B cell (primary cell): Measurements from ENCODE around the gene GAREM1. TPM values are rescaled to one million over a fixed set of nuclear protein-coding genes. Genes with fewer than 3 reads are reported as not detected.

Experiments
- ATAC-seq: fragments of 200-7000 bp; cut with Tn5 transposase; one replicate; pipeline ENCODE4 v1.10.0; 2021; ENCODE audit warnings: low read depth, mild to moderate bottlenecking, moderate number of reproducible peaks, moderate library complexity
- CTCF ChIA-PET: fragments of 350-600 bp; sonication (Branson Sonifier 250); formaldehyde crosslinking; loops from one replicate; lab custom pipeline; 2021; ENCODE audit warnings: antibody characterized with exemption, inconsistent platforms; lab: Charles Lee
- POLR2A ChIA-PET: fragments of 350-600 bp; sonication (Branson Sonifier 250); formaldehyde crosslinking; loops from one replicate; lab custom pipeline; 2021; ENCODE audit warnings: antibody characterized with exemption; lab: Charles Lee
- DNase-seq: peaks from one replicate; pipeline ENCODE4 v3.0.0; 2013
- H2AFZ ChIP-seq: 2 replicates; pipeline ENCODE4 v1.6.1; 2012; ENCODE audit warnings: mild to moderate bottlenecking, low read depth, low read length; ENCODE audit not compliant: insufficient read depth, poor library complexity, severe bottlenecking
- H3K27ac ChIP-seq, 2 donors: 1 replicate in 1 of 2; 2 replicates in 1 of 2; pipeline ENCODE4 v1.5.1; 2012 to 2013; ENCODE audit warnings: low read length in 2 of 2, mild to moderate bottlenecking in 2 of 2, moderate library complexity in 1 of 2
- H3K27me3 ChIP-seq, 4 experiments: fragments of 200-600 bp in 1 of 4; sonication (generic) in 1 of 4; replicated peaks in 1 of 4; 1 replicate in 2 of 4; 2 replicates in 2 of 4; pipeline versions ENCODE4 v1.6.1 to v1.7.0; 2013 to 2016; ENCODE audit warnings: low read length in 3 of 4, mild to moderate bottlenecking in 2 of 4, mixed read lengths in 1 of 4, moderate library complexity in 1 of 4; ENCODE audit not compliant: insufficient read depth in 4 of 4, control insufficient read depth in 3 of 4; ENCODE audit errors: control extremely low read depth in 1 of 4
- H3K36me3 ChIP-seq, 2 experiments: replicated peaks in 1 of 2; 1 replicate in 1 of 2; 2 replicates in 1 of 2; pipeline versions ENCODE4 v1.6.1 to v1.7.1; 2013; ENCODE audit warnings: low read length in 1 of 2; ENCODE audit not compliant: insufficient read depth in 2 of 2, control insufficient read depth in 1 of 2; ENCODE audit errors: control extremely low read depth in 1 of 2, extremely low read depth in 1 of 2
- H3K4me1 ChIP-seq, 2 donors: fragments of 200-600 bp in 1 of 2; sonication (generic) in 1 of 2; 1 replicate in 1 of 2; 2 replicates in 1 of 2; pipeline versions ENCODE4 v1.5.1 to v1.6.1; 2013 to 2017; ENCODE audit warnings: low read length in 2 of 2; ENCODE audit not compliant: control insufficient read depth in 2 of 2, insufficient read depth in 2 of 2
- H3K4me2 ChIP-seq: replicated peaks from 2 replicates; pipeline ENCODE3; 2012; ENCODE audit warnings: mild to moderate bottlenecking, low read depth, low read length; ENCODE audit not compliant: poor library complexity, severe bottlenecking
- H3K4me3 ChIP-seq, 5 experiments: fragments of 200-600 bp in 1 of 5; sonication (generic) in 1 of 5; 1 replicate in 3 of 5; 2 replicates in 2 of 5; pipeline versions ENCODE4 v1.5.1 to v1.7.0; 2011 to 2016; ENCODE audit warnings: low read length in 4 of 5, mild to moderate bottlenecking in 4 of 5, low read depth in 2 of 5, control low read depth in 1 of 5, moderate library complexity in 1 of 5; ENCODE audit not compliant: insufficient read depth in 1 of 5; ENCODE audit errors: control extremely low read depth in 1 of 5, extremely low read depth in 1 of 5
- H3K79me2 ChIP-seq: fragments of 200-600 bp; sonication (generic); one replicate; pipeline ENCODE4 v1.6.0; 2016; ENCODE audit warnings: low read length; ENCODE audit not compliant: control insufficient read depth, insufficient read depth
- H3K9ac ChIP-seq: fragments of 200-600 bp; sonication (generic); 2 replicates; pipeline ENCODE4 v1.6.1; 2017; ENCODE audit warnings: mild to moderate bottlenecking, low read length, moderate library complexity
- H3K9me3 ChIP-seq, 3 donors: one replicate each; pipeline versions ENCODE4 v1.6.1 to v1.7.1; 2013; ENCODE audit warnings: low read length in 2 of 3; ENCODE audit not compliant: control insufficient read depth in 2 of 3, insufficient read depth in 1 of 3; ENCODE audit errors: control extremely low read depth in 1 of 3
- H4K20me1 ChIP-seq: 2 replicates; pipeline ENCODE4 v1.6.0; 2012; ENCODE audit warnings: mild to moderate bottlenecking, low read length; ENCODE audit not compliant: insufficient read depth, control insufficient read depth, poor library complexity, severe bottlenecking
- H3K27ac Mint-ChIP-seq: one replicate; pipeline ENCODE4 v1.8.0; 2021; ENCODE audit warnings: mixed read lengths
- H3K27me3 Mint-ChIP-seq: one replicate; pipeline ENCODE4 v1.8.0; 2021; ENCODE audit warnings: mixed read lengths
- H3K4me1 Mint-ChIP-seq: one replicate; pipeline ENCODE4 v1.8.0; 2021; ENCODE audit warnings: mixed read lengths
- H3K4me3 Mint-ChIP-seq: one replicate; pipeline ENCODE4 v1.8.0; 2021; ENCODE audit warnings: mixed read lengths
- H3K9me3 Mint-ChIP-seq: one replicate; pipeline ENCODE4 v1.8.0; 2022; ENCODE audit warnings: mixed read lengths; ENCODE audit not compliant: insufficient read depth
- CTCF ChIP-seq: fragments of 200-600 bp; IDR thresholded peaks from one replicate; pipeline ENCODE4 v1.8.0; 2022; ENCODE audit warnings: antibody characterized with exemption, mild to moderate bottlenecking
- EZH2 ChIP-seq: IDR thresholded peaks from 2 replicates; pipeline ENCODE4 v1.6.1; 2012; ENCODE audit warnings: borderline replicate concordance, low read depth, mild to moderate bottlenecking, moderate library complexity, low read length; ENCODE audit not compliant: insufficient read depth, poor library complexity, severe bottlenecking
- WGBS: methylation state at CpG from one replicate; pipeline ENCODE4 v1.1.5; 2013; ENCODE audit warnings: missing lambda C conversion rate; ENCODE audit not compliant: insufficient coverage; 5-methylcytosine and 5-hydroxymethylcytosine counted together
- intact Hi-C: fragments of 100-400 bp; cut with micrococcal nuclease; formaldehyde crosslinking; loops from one replicate; pipeline ENCODE4 v1.10.0; 2022
- polyA plus RNA-seq: library from polyadenylated mRNA; depleted of rRNA; stranded (reverse); fragments of >200 nt; gene quantifications from 2 replicates; pipeline ENCODE4 v1.2.3, GENCODE V29; 2012
- total RNA-seq, 2 donors: library from RNA; stranded (reverse); fragments of 120-200 nt in 1 of 2; gene quantifications; 1 replicate in 1 of 2; 2 replicates in 1 of 2; pipeline versions ENCODE4 v1.2.3 to v1.2.4, GENCODE V29; 2013 to 2022

The GAREM1 gene
- total and polyA plus RNA-seq, 2 donors (not counting 1 experiment from before 2014, with no cell fraction given) = not detected

DNA sequence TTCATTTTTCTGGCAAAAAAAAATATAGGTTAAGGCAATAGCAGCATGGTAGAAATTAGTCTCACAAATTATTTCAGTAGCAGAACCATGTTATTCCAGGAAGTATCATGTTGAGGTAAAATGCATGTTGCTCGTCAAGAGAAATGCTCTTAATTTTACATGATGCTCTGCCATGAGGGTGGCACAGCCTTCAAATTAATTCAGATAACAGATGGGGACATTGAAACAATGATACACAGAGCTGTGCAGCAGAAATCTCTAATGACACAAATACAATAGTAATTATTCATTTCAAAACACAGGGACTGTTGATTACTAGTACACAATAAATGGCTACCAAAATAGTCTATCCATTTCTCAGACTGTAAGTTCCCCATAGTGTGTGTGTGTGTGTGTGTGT lies 24.8 kb downstream of the GAREM1 start:
- no peaks in the 10 kb centered on the region for H3K4me1 ChIP-seq
- H2AFZ ChIP-seq = no peak overlapping the region
- no peaks in the 10 kb centered on the region for H3K9me3 ChIP-seq
- no peaks in the 10 kb centered on the region for H3K9me3 Mint-ChIP-seq
- H4K20me1 ChIP-seq = no peaks in the 10 kb centered on the region
- TF ChIP-seq CTCF (no peak), EZH2 (no peak)
- intact Hi-C loops = no loop called here
- H3K27ac Mint-ChIP-seq = no peak overlapping the region
- no peaks in the 10 kb centered on the region for H3K36me3 ChIP-seq
- ATAC-seq (no peak), DNase-seq (no peak)
- H3K4me2 ChIP-seq = no peak overlapping the region
- H3K27ac ChIP-seq = no peak overlapping the region
- no peak overlapping the region for H3K4me3 ChIP-seq
- CTCF ChIA-PET = no interaction called here
- H3K4me1 Mint-ChIP-seq = no peaks in the 10 kb centered on the region
- H3K9ac ChIP-seq = no peak overlapping the region
- POLR2A ChIA-PET = no interaction called here
- peaks cover 12% of the 10 kb centered on the region for H3K27me3 Mint-ChIP-seq
- no CpG with 5 or more reads among the region's 1 CpG for WGBS
- H3K4me3 Mint-ChIP-seq = no peak overlapping the region
- H3K27me3 ChIP-seq = no peaks in the 10 kb centered on the region
- H3K79me2 ChIP-seq = no peaks in the 10 kb centered on the region

DNA sequence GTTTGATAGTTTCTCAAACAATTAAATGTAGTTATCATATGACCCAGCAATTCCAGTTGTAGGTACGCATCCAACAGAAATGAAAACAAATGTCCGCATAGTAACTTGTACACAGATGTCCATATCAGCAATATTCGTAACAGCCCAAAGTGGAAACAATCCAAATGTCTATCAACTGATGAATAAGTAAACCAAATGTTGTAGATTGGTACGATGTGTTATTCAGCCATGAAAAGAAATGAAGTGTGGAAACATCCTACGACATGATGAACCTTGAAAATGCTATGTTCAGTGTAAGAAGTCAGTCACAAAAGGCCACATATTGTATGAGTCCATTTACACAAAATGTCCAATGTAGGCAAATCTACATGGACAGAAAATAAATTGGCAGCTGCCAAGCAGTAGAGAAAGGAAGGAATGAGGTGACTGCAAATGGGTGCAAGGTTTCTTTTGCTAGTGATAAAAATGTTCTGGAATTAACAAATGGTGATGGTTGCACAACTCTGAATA lies 26.9 kb downstream of the GAREM1 start:
- Histone ChIP-seq H3K79me2 (no peaks in the 10 kb centered on the region), H3K27me3 (no peaks in the 10 kb centered on the region), H3K9me3 (no peaks in the 10 kb centered on the region), H2AFZ (no peak overlapping the region), H3K4me3 (no peak overlapping the region), H3K9ac (no peak overlapping the region), H3K27ac (no peak overlapping the region), H3K36me3 (no peaks in the 10 kb centered on the region), H3K4me2 (no peak overlapping the region), H4K20me1 (no peaks in the 10 kb centered on the region), H3K4me1 (no peaks in the 10 kb centered on the region)
- Mint-ChIP-seq H3K4me3 (no peak overlapping the region), H3K4me1 (no peaks in the 10 kb centered on the region), H3K27ac (no peak overlapping the region), H3K9me3 (no peaks in the 10 kb centered on the region), H3K27me3 (peaks cover 16% of the 10 kb centered on the region)
- WGBS = no CpG with 5 or more reads among the region's 5 CpGs
- ChIA-PET CTCF (no interaction called here), POLR2A (no interaction called here)
- intact Hi-C loops = no loop called here
- no peak for ATAC-seq
- DNase-seq = no peak
- TF ChIP-seq CTCF (no peak), EZH2 (no peak)
